HepG2 (cell line): Measurements from ENCODE around the gene TEDC2. TPM values are rescaled to one million over a fixed set of nuclear protein-coding genes. Genes with fewer than 3 reads are reported as not detected.

ENCODE experiments used
- ARID4A ChIP-seq: sonication (generic); formaldehyde crosslinking; IDR thresholded peaks from 2 replicates; pipeline ENCODE4 v1.5.0; 2020; ENCODE audit warnings: mild to moderate bottlenecking, missing genetic modification reagents, borderline replicate concordance
- ATF5 ChIP-seq: sonication (generic); formaldehyde crosslinking; IDR thresholded peaks from 2 replicates; pipeline ENCODE4 v1.4.0; 2020; ENCODE audit warnings: mild to moderate bottlenecking, low read depth, missing genetic modification reagents
- BRD4 ChIP-seq: sonication (generic); formaldehyde crosslinking; IDR thresholded peaks from 2 replicates; pipeline ENCODE4 v1.4.0; 2020; ENCODE audit warnings: missing genetic modification reagents
- CREBL2 ChIP-seq: sonication (generic); formaldehyde crosslinking; IDR thresholded peaks from 2 replicates; pipeline ENCODE4 v1.8.1; 2023; ENCODE audit warnings: missing genetic modification reagents, mild to moderate bottlenecking, borderline replicate concordance
- MAF1 ChIP-seq: sonication (generic); formaldehyde crosslinking; IDR thresholded peaks from 2 replicates; pipeline ENCODE4 v1.5.0; 2020; ENCODE audit warnings: missing genetic modification reagents, borderline replicate concordance
- MYC ChIP-seq: sonication (generic); formaldehyde crosslinking; IDR thresholded peaks from 2 replicates; pipeline ENCODE4 v1.9.0; 2021; ENCODE audit warnings: missing genetic modification reagents, borderline replicate concordance
- NCOA2 ChIP-seq: sonication (generic); formaldehyde crosslinking; IDR thresholded peaks from 2 replicates; pipeline ENCODE4 v1.8.0; 2022; ENCODE audit warnings: inconsistent platforms
- RARA ChIP-seq: IDR thresholded peaks from 2 replicates; pipeline ENCODE4 v1.6.1; 2016; ENCODE audit warnings: missing genetic modification reagents, missing compliant biosample characterization
- SRSF4 ChIP-seq: fragments of 200-400 bp; formaldehyde crosslinking; IDR thresholded peaks from one replicate; pipeline ENCODE4 v1.6.1; 2018; ENCODE audit warnings: mild to moderate bottlenecking, low read depth, low read length, moderate library complexity; ENCODE audit not compliant: poor library complexity, severe bottlenecking
- ZBTB14 ChIP-seq: sonication (generic); formaldehyde crosslinking; IDR thresholded peaks from 2 replicates; pipeline ENCODE4 v1.4.0; 2020; ENCODE audit warnings: missing genetic modification reagents
- ZBTB25 ChIP-seq: IDR thresholded peaks from 2 replicates; pipeline ENCODE4 v1.6.1; 2018; ENCODE audit warnings: missing genetic modification reagents
- ZBTB3 ChIP-seq: sonication (generic); formaldehyde crosslinking; IDR thresholded peaks from 2 replicates; pipeline ENCODE4 v1.4.0; 2020; ENCODE audit warnings: low read depth, mild to moderate bottlenecking, moderate library complexity, missing genetic modification reagents, borderline replicate concordance
- ZMYM2 ChIP-seq: sonication (generic); formaldehyde crosslinking; IDR thresholded peaks from 2 replicates; pipeline ENCODE4 v1.8.0; 2022; ENCODE audit warnings: mild to moderate bottlenecking, missing genetic modification reagents
- ZNF431 ChIP-seq: sonication (generic); formaldehyde crosslinking; IDR thresholded peaks from 2 replicates; pipeline ENCODE4 v1.9.0; 2022; ENCODE audit warnings: missing genetic modification reagents, low read depth, mild to moderate bottlenecking, borderline replicate concordance
- ZNF629 ChIP-seq: sonication (generic); formaldehyde crosslinking; conservative IDR thresholded peaks from 2 replicates; pipeline ENCODE4 v1.5.0; 2020; ENCODE audit warnings: missing genetic modification reagents
- ZNF703 ChIP-seq: sonication (generic); formaldehyde crosslinking; IDR thresholded peaks from 2 replicates; pipeline ENCODE4 v1.5.1; 2020; ENCODE audit warnings: missing genetic modification reagents, mild to moderate bottlenecking, moderate library complexity, borderline replicate concordance
- ZNF704 ChIP-seq: sonication (generic); formaldehyde crosslinking; IDR thresholded peaks from 2 replicates; pipeline ENCODE4 v1.8.1; 2023; ENCODE audit warnings: mild to moderate bottlenecking, inconsistent platforms, moderate library complexity, missing genetic modification reagents, borderline replicate concordance
- ZNF775 ChIP-seq: sonication (generic); formaldehyde crosslinking; IDR thresholded peaks from 2 replicates; pipeline ENCODE4 v1.4.0; 2020; ENCODE audit warnings: missing genetic modification reagents, mild to moderate bottlenecking, moderate library complexity, borderline replicate concordance
- polyA plus RNA-seq, 8 experiments: library from polyadenylated mRNA; depleted of rRNA in 3 of 8; stranded (reverse) in 7 of 8; unstranded in 1 of 8; fragments of >200 nt; fragmentation: Illumina TruSeq in 4 of 8; extraction: Trizol in 4 of 8; gene quantifications; 2 replicates each; pipeline versions ENCODE4 v1.2.1 to v1.2.3, GENCODE V29; 2011 to 2016; ENCODE audit warnings: low read depth in 4 of 8, missing spikeins in 1 of 8, mixed read lengths in 1 of 8; ENCODE audit not compliant: insufficient read depth in 1 of 8
- total RNA-seq, 5 experiments: library from RNA; depleted of rRNA; stranded (reverse); fragments of >200 nt; fragmentation: Illumina TruSeq; extraction: Trizol; gene quantifications; 2 replicates each; pipeline ENCODE4 v1.2.3, GENCODE V29; 2016; ENCODE audit warnings: low read depth in 1 of 5

Gene TEDC2
- total and polyA plus RNA-seq, 2 of the 13 experiments (the other 11 are each of a cell fraction or from before 2014, with no cell fraction given) = 6.2 to 24.4 TPM

- TF ChIP-seq ZBTB14 (peak; percentile 73), ATF5 (CRISPR knock-in tag) (0 out of 2 replicates have a peak, but pooled peaks have one; percentile 12), BRD4 (CRISPR knock-in tag) (0 out of 2 replicates have a peak, but pooled peaks have one; percentile 35), ZNF703 (no peak), ZNF629 (no peak), ZNF775 (CRISPR knock-in tag) (no peak), ZBTB25 (peak; percentile 96), SRSF4 (no peak), RARA (CRISPR knock-in tag) (peak; percentile 19; the same call in 1 of the 2 replicates), MYC (CRISPR knock-in tag) (no peak; the same call in 1 of the 2 replicates), CREBL2 (CRISPR knock-in tag) (peak; percentile 56; the same call in 1 of the 2 replicates), MAF1 (CRISPR knock-in tag) (0 out of 2 replicates have a peak, but pooled peaks have one; percentile 72), ARID4A (peak; percentile 54), ZNF431 (CRISPR knock-in tag) (0 out of 2 replicates have a peak, but pooled peaks have one; percentile 54), ZNF704 (CRISPR knock-in tag) (0 out of 2 replicates have a peak, but pooled peaks have one; percentile 14), NCOA2 (peak; percentile 30; the same call in 1 of the 2 replicates), ZMYM2 (no peak), ZBTB3 (CRISPR knock-in tag) (no peak)
Observed at GRCh38 chr16:2513405-2514332, 53.8 kb downstream of the TEDC2 start, which contains the start of gene ATP6V0C (continued).
